HG03439 (cell line): ENCODE data around the gene ZNF273.
A peak's percentile ranks its signal among the peaks of the same experiment; 100 is the strongest.
"Not testable (repeated sequence)": the region's sequence is repeated elsewhere in the genome, so short reads cannot be mapped to it uniquely, and the experiment has no call there.

Experiments
- ATAC-seq: cut with Tn5 transposase; IDR thresholded peaks from one replicate; pipeline ENCODE4 v1.9.1; 2021; ENCODE audit warnings: mild to moderate bottlenecking, moderate library complexity; ENCODE audit not compliant: unreplicated experiment

Gene ZNF273

DNA sequence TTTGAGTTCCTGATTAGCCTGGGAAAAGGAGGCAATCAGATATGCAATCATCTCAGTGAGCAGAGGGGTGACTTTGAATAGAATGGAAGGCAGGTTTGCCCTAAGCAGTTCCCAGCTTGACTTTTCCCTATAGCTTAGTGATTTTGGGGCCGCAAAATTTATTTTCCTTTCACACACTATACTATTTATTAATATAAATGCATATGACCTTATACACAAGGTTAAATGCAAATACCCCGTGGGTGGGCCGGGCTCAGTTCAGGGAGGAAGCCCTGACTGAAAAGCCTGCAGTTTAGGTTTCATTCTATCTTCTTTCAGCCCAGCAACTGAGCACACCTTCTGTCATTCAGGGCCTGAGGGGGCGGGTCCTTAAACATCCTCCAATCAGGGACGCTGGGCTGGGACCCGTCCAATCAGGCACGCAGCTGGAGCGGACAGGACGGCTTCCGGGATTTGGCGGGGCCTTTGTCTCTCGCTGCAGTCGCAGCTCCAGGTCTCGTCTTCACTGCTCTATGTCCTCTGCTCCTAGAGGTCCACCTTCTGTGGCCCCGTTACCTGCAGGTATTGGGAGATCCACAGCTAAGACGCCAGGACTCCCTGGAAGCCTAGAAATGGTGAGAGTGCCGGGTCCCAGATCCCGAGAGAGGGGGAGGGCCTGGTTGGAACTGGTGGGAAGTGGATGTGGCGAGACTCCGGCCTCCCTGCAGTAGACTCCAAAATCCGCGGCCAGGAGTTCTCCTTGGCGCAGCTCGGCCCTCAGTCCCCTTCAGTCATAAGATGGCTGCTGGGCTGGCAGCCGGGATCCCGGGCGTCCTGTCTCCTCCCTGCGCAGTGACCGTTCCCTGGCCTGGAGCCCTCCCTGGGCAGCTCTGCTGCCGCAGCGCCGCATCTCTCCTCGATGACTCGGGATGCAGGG lies at the start of gene ZNF273:
Gene ZNF273, plus strand, starts transcription at position 468 of the 916 bp plus-strand sequence. Its CDS starts 45 bp downstream, at position 513.
- ATAC-seq = peak; percentile 99

DNA sequence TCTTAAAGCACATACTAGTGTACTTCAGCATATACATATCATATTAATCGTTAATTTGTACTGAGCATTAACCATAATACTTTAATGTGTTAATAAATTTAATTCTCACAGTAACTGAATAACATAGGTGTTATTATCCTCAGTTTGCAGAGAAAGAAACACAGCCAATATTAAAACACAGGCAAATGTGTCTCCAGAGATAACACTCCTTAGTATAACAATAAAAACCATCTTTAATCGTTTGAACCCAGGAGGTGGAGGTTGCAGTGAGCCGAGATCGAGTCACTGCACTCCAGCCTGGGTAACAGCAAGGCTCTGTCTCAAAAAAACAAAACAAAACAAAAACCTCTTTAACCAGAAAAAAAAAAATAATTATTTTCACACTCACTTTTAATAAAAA lies 49.4 kb upstream of the ZNF273 start:
- ATAC-seq = no peak

DNA sequence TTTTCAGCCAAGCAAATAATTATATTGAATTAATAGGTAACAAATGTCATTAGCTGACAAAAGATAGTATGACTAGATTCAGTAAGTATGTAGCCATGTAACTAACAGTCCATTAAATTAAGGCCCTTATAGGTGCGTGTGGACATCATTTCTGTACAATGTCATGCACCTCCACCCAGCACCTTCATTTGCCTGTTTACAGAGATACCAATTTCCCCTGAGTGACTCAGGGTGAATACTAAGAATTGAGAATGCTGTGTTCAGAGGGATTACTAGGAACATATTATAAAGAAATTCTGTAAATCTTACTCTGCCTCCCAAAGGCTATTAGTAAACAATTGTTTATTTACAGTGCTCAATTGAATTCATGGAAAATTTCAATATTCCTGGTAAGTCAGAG lies 48.1 kb upstream of the ZNF273 start:
- no peak for ATAC-seq

DNA sequence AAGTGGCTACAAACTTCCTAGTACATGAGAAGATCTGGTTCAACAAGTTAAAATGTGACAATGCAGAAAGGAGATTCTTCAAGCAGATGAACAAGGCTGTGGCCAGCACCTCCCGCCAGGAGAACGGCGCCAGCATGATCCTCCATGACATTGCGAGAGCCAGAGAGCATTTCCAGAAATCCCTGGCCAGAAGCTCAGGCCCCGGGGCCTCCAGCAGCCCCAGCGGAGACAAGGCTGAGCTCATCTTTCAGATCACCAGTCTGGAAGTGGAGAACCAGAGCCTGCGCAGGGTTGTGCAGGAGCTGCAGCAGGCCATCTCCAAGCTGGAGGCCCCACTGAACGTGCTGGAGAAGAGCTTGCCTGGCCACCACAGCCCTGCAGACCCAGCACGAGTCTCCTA lies 40.1 kb upstream of the ZNF273 start:
- ATAC-seq = no peak

DNA sequence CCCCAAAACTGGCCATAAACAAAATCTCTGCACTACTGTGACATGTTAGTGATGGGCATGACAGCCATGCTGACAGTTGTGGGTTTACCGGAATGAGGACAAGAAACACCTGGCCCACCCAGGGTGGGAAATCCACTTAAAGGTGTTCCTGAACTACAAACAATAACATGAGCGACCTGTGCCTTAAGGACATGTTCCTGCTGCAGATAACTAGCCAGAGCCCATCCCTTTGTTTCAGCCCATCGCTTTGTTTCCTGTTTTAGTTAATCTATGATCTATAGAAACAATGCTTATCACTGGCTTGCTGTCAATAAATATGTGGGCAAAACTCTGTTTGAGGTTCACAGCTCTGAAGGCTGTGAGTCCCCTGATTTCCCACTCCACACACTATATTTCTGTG lies 39.5 kb upstream of the ZNF273 start:
- not testable (repeated sequence) for ATAC-seq

DNA sequence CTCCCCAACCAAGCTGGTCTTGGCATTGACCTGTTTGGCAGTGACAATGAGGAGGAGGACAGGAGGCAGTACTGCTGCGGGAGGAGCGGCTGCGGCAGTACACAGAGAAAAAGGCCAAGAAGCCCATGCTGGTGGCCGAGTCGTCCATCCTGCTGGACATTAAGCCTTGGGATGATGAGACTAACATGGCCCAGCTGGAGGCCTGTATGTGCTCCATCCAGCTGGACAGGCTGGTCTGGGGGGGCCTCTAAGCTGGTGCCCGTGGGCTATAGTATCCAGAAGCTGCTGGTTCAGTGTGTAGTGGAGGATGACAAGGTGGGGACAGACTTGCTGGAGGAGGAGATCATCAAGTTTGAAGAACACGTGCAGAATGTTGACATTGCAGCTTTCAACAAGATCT lies 39.1 kb upstream of the ZNF273 start:
- ATAC-seq = no peak

DNA sequence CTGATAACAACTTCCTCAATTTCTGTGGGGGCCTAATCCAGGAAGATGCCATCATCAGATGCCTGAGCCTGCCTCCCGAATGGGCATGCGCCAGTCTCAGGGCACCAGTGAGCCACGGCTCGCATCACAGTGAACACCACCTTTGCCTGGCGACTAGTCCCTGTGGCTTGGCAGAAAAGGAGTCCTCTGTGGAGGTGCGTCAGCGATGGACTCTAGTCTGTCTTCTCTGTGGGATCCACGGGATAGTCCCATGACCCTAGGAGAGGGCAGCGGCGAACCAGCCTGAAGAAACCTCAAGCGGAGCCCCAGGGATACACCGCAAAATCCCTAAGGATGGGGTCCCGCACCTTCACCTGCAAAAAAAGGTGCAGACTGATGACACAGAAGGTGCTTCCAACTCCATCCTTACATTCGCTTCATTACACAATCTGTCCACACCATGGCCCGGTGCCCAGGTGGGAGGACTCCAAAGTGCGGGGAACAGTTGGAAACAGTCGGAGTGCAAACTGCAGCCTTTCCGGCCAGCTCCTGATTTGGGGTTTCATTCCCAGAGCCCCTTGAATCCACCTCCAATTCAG lies 35.1 kb upstream of the ZNF273 start:
- no peak for ATAC-seq

DNA sequence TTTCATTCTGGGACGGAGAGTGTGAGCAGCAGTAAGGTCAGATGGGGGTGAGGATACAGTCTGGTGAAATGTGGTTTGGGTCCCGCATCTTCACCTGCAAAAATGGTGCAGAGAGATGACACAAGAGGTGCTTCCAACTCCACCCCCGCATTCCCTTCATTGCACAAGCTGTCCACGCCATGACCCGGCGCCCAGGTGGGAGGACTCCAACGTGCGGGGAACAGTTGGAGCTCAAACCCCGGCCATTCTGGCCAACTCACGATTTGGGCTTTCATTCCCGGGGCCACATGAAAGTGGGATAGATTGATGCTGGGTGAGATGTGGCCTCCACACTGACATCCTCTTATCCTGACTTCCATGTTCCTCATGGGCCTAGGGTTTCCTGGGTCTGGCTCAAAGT lies 34.6 kb upstream of the ZNF273 start:
- ATAC-seq = no peak

DNA sequence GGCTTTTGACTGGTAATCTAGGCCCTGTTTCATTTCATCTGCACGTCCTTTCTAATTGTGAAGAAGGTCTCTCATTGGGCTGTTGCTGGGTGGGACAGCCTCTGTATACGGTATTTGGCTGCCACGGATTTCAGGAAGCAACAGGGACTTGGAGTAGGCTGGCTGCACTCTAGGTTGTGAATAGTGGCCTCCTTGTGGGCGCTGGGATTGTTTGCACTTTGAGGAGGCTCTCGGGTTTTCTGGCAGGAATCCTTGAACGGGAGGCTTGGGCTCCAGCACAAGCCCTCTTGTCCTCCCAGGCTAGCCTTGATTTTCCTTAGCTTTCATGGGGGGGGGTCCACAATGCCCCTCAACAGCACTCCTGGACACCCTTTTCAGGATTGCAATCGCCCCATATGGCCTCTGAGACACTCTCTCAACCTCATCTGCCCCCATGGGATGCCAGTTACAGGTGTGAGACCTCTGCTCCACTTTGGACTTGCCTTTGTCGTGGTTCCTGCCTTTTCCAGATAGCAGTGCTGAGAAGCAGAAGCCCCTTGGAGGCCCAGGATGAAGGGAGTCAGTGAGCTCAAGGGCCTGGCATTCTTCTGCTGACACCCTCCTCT lies 33.9 kb upstream of the ZNF273 start:
- no peak for ATAC-seq

DNA sequence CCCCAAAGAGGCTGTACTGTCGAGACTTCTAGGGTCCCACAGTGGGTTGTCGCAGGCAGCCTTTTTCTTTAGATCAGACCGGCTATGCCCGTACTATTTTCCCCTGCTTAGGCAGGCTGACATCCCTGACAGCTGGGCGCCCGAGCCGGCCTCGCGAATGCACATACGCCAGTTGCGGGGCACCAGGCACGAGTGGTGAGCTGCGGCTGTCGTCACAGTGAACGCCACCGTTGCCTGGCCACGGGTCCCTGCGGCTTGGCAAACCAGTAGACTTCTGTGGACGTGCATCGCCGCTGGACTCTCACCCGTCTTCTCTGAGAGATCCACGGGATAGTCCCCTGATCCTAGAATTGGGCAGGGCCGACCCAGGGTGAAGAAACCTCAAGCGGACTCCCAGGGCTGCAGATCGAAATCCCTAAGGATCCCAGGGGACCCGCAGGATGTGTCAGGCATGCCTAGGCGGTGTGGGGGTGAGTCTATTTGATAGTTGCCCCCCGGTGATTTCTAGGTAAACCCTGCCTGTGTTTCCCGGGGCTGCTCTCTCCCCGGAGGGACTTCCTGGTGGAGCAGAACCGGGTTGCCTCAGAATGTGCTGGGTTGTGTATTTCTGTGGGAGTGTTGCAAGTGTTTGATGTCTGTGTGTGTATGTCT lies 33.0 kb upstream of the ZNF273 start:
- ATAC-seq = no peak

DNA sequence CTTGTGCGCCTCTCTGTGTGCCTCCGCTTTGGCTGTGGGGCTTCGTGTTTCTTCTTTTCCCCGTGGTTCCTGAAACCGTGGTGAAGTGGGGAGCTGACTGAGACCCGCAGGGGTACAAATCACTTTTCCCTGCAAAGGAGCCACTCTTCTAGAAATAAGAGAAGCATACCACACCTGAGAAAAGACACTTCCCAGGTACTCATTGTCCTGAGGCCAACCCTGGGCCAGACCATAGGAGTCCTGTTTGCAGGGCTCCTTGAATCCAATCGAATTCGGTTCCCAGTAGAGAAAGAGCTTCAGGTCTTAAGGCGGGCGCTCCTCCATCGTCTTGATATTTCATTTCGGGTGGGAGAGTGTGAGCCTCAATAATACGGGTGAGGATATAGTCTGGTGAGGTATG lies 32.4 kb upstream of the ZNF273 start:
- no peak for ATAC-seq

DNA sequence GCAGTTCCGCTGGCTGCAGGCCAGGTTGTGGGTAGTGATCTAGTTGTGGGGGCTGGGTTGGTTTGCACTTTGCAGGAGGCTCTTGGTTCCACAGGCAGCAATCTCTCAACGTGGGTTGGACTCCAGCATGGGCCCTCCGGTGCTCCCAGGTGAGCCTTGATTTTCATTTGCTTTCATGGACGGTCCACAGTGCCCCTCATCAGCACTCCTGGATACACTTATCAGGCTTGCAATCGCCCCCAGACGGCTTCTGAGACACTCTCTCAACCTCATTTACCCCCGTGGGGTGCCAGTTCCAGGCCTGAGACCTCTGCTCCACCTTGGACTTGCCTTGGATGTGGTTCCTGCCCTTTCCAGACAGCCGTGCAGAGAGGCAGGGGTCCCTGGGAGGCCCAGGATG lies 31.3 kb upstream of the ZNF273 start:
- no peak for ATAC-seq

DNA sequence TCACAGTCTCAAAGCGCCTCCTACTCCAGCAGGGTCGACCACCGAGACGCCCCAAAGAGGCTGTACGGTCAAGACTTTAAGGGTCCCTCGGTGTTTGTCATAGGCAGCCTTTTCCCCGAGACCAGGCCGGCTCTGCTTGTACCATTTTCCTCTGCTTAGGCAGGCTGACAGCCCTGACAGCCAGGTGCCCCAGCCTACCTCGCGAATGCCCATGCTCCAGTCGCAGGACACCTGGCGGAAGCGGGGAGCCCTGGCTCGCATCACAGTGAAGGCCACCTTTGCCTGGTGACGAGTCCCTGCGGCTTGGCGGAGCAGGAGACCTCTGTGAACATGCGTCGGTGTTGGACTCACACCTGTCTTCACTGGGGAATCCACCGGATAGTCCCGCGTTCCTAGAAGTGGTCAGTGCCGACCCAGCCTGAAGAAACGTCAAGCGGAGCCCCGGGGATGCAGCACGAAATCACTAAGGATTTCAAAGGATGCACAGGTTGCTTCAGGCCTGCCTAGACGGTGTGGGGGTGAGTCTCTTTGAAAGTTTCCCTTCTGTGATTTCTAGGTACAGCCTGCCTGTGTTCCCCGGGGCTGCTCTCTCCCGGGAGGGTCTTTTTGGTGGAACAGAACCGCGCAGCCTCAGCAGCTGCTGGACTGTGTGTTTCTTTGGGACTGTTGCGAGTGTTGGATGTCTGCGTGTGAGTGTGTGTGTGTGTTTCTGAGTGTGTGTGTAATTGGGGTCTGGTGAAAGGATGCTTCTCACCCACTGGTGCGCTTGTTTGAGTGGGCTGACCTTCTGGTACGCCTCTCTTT lies 30.5 kb upstream of the ZNF273 start:
- ATAC-seq = no peak

DNA sequence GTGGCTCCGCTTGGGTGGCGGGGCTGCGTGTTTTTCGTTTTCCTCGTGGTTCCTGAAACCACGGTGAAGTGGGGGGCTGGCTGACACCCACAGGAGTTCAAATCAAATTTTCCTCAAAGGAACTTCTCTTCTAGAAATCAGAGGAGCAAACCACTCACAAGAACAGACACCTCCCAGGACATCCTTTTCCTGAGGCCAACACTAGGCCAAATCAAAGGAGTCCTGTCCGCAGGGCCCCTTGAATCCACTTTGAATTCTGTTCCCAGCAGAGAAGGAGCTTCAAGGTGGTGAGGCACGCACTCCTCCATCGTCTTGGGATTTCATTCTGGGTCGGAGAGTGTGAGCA lies 29.9 kb upstream of the ZNF273 start:
- no peak for ATAC-seq

DNA sequence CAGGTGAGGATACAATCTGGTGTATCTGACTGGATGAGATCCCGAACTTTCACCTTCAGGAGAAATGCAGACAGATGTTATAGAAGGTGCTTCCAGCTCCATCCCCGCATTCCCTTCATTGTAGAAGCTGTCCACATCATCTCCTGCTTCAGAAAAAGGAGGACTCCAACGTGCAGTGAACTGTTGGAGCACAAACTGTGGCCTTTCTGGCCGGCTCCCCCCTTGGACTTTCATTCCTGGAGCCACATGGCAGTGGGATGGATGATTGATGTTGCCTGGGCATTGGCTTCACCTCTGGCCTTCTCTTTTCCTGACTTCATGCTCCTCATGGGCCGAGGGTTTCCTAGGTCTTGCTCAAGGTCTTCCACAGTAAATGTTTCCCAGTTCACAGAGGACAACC lies 29.6 kb upstream of the ZNF273 start:
- no peak for ATAC-seq

DNA sequence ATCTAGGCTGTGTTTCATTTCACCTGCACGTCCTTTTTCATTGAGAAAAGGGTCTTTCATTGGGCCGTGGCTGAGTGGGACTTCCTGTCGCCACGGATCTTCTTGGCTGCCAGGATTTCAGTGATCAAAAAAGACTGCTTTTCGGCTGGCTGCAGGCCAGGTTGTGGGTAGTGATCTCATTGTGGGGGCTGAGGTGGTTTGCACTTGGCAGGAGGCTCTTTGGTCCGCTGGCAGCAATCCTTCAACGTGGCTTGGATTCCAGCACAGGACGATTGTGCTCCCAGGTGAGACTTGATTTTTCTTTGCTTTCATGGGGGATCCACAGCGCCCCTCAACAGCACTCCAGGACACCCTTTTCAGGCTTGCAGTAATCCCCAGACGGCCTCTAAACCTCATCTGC lies 29.0 kb upstream of the ZNF273 start:
- ATAC-seq = no peak

DNA sequence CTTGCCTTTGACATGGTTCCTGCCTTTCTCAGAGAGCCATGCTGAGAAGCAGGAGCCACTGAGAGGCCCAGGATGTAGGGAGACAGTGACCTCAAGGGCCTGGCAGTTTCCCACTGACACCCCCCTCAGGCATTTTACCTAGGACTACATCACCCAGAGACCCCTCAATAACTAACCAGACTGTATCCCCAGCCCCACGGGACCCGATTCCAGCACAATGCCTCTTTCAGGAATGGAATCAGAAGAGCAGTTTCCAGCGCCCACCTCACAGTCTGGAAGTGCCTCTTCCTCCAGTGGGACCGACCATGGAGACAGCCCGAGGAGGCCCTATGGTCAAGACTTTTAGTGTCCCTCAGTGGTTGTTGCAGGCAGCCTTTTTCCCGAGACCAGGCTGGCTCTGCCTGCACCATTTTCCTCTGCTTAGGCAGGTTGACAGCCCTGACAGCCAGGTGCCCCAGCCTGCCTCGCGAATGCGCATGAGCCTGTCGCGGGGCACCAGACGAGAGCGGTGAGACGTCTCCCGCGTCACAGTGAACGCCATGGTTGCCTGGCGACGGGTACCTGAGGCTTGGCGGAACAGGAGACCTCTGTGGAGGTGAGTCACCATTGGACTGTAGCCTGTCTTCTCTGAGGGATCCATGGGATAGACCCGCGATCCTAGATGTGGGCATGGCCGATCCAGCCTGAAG lies 28.4 kb upstream of the ZNF273 start:
- no peak for ATAC-seq

DNA sequence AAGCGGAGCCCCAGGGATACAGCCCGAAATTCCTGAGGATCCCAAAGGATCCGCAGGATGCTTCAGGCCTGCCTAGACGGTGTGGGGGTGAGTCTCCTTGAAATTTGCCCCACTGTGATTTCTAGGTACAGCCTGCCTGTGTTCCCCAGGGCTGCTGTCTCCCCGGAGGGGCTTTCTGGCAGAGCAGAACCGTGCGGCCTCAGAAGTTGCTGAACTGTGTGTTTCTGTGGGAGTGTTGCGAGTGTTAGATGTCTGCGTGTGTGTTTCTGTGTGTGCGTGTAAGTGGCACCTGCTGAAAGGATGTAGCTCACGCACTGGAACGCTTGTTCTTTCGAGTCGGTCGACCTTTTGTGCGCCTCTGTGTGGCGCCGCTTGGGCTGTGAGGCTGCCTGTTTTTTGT lies 27.8 kb upstream of the ZNF273 start:
- ATAC-seq = no peak

DNA sequence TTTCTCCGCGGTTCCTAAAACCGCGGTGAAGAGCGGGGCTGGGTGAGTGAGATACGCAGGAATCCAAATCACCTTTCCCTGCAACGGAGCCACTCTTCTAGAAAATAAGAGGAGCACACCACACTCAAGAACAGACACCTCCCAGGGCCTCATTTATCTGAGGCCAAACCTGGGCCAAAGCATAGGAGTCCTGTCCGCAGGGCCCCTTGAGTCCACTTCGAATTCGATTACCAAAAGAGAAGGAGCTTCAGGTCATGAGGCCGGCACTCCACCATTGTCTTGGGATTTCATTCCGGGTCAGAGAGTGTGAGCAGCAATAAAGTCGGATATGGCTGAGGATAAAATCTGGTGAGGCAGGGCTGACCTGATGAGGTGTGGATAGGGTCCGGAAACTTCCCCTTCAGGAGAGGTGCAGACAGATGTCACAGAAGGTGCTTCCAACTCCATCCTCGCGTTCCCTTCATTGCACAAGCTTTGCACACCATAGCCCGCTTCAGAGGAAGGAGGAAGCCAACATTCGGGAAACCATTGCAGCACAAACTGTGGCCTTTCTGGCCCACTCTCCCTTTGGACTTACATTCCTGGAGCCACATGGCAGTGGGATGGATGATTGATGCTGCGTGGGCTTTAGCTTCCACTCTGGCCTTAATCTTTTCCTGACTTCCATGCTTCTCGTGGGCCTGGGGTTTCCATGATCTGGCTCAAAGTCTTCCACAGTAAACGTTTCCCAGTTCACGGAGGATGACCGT lies 27.2 kb upstream of the ZNF273 start:
- ATAC-seq = no peak
